ENCODE measurements around the gene HIPK1.
"Not testable (repeated sequence)": the region's sequence is repeated elsewhere in the genome, so short reads cannot be mapped to it uniquely, and the experiment has no call there.

The HIPK1 gene

GRCh38 chr1:114011796-114012195 lies 82.7 kb downstream of the HIPK1 start:
- TF ChIP-seq, protein P1, sequence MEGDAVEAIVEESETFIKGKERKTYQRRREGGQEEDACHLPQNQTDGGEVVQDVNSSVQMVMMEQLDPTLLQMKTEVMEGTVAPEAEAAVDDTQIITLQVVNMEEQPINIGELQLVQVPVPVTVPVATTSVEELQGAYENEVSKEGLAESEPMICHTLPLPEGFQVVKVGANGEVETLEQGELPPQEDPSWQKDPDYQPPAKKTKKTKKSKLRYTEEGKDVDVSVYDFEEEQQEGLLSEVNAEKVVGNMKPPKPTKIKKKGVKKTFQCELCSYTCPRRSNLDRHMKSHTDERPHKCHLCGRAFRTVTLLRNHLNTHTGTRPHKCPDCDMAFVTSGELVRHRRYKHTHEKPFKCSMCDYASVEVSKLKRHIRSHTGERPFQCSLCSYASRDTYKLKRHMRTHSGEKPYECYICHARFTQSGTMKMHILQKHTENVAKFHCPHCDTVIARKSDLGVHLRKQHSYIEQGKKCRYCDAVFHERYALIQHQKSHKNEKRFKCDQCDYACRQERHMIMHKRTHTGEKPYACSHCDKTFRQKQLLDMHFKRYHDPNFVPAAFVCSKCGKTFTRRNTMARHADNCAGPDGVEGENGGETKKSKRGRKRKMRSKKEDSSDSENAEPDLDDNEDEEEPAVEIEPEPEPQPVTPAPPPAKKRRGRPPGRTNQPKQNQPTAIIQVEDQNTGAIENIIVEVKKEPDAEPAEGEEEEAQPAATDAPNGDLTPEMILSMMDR (IDR thresholded peaks at IDR 0.05; ENCODE audit: extremely low read depth, insufficient read depth, missing control alignments), result no peak
- DNase-seq (ENCODE audit: low spot score), result no peak
- in situ Hi-C loops (cut with MboI; ENCODE audit: low pct_unique_long_range_greater_than_20kb, low sequenced_read_pairs, unreplicated experiment), result no loop called here

GRCh38 chr1:114015075-114015474 lies 86.0 kb downstream of the HIPK1 start:
- TF ChIP-seq, protein P1 (IDR thresholded peaks at IDR 0.05; ENCODE audit: extremely low read depth, insufficient read depth, missing control alignments), result no peak
- DNase-seq (ENCODE audit: low spot score), result no peak

DNA sequence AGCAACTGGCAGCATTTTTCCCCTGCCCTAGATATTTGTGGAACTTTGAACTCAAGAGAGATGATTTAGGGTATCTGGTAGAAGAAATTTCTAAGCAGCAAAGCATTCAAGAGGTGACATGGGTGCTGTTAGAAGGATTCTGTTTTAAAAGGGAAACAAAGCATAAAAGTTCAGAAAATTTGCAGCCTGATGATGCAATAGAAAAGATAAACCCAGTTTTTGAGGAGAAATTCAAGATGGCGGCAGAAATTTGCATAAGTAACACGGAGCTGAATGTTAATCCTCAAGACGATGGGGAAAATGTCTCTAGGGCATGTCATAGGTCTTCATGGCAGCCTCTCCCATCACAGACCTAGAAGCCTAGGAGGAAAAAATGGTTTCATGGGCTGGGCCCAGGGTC lies 90.6 kb downstream of the HIPK1 start:
- DNase-seq (ENCODE audit: low spot score); in situ Hi-C loops (cut with MboI; ENCODE audit: low pct_unique_long_range_greater_than_20kb, low sequenced_read_pairs, unreplicated experiment): not testable (repeated sequence)

More at GRCh38 chr1:114015075-114015474, 86.0 kb downstream of the HIPK1 start:
- in situ Hi-C loops (cut with MboI; ENCODE audit: low pct_unique_long_range_greater_than_20kb, low sequenced_read_pairs, unreplicated experiment), result no loop called here

DNA sequence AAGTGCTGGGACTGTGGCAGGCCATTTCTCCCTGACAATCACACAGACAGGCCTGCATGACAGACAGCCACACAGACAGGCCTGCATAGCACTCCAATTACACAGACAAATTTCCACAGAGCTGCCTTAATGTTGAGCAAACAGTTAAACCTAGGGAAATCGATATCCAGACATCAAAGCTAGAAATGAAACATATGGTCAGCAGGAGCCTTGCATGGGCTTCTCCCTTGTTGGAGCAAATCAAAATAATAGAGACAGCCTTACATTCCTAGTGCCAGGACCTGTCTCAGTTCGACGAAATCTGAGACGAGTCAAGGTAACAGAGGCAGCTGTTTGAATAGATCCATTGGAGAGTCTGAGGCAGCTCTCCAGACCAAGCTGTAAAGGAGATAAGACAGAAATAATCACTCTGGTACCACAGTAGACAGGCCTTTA lies 92.6 kb downstream of the HIPK1 start:
- in situ Hi-C loops (cut with MboI; ENCODE audit: low pct_unique_long_range_greater_than_20kb, low sequenced_read_pairs, unreplicated experiment), result no loop called here
- no peak for DNase-seq (ENCODE audit: low spot score)
- TF ChIP-seq, protein P1 (IDR thresholded peaks at IDR 0.05; ENCODE audit: extremely low read depth, insufficient read depth, missing control alignments), result no peak

GRCh38 chr1:114022877-114023276 lies 93.8 kb downstream of the HIPK1 start:
- in situ Hi-C loops (cut with MboI; ENCODE audit: low pct_unique_long_range_greater_than_20kb, low sequenced_read_pairs, unreplicated experiment), result no loop called here
- no peak for DNase-seq (ENCODE audit: low spot score)
- TF ChIP-seq, protein P1 (IDR thresholded peaks at IDR 0.05; ENCODE audit: extremely low read depth, insufficient read depth, missing control alignments), result no peak

DNA sequence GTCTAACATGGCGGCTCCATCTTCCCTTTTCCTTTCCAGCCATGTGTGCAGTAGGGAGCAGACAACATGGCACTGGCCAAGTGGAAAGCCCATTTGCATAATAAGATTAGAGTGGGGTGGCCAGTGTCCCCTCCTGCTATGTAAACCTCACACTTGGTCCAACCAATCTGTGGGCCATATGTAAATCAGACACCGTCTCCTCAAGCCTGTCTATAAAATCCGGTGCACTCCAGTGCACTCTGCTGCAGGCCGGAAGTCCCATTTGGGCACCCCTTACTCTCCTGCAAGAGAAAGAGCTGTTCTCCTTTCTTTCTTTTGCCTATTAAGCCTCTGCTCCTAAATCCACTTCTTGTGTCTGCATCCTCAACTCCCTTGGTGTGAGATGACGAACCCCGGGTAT lies 94.3 kb downstream of the HIPK1 start:
- TF ChIP-seq, protein P1 (IDR thresholded peaks at IDR 0.05; ENCODE audit: extremely low read depth, insufficient read depth, missing control alignments), result no peak
- no peak for DNase-seq (ENCODE audit: low spot score)
- in situ Hi-C loops (cut with MboI; ENCODE audit: low pct_unique_long_range_greater_than_20kb, low sequenced_read_pairs, unreplicated experiment), result no loop called here

DNA sequence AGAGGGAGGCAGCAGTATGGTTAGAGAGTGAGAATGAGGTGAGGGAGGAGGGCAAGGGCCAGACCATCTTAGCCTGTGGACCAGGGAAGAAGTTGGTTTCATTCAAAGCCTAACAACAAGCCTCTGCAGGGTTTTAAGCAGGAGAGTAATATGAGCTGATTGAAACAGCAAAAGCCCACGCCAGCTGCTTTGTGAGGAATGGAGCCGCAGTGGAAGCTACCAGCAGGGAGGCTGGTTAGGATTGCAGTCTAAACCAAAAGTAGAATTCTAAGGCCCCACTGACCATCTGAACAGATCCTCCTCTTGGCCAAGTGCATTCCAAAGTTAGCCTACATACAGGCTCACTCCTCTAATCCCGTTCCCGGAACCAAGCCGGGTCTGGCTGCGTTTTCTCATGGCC lies 94.9 kb downstream of the HIPK1 start:
- TF ChIP-seq, protein P1 (IDR thresholded peaks at IDR 0.05; ENCODE audit: extremely low read depth, insufficient read depth, missing control alignments), result no peak
- in situ Hi-C loops (cut with MboI; ENCODE audit: low pct_unique_long_range_greater_than_20kb, low sequenced_read_pairs, unreplicated experiment), result no loop called here
- no peak for DNase-seq (ENCODE audit: low spot score)
